EL (cell line): ENCODE data around the gene TTC23L.

Source experiments
- DNase-seq: peaks from one replicate; pipeline ENCODE4 v3.0.0-alpha.2; 2016

TTC23L gene

GRCh38 chr5:34924462-34924765 is 85.5 kb downstream of the TTC23L start:
- DNase-seq: no peak

DNA sequence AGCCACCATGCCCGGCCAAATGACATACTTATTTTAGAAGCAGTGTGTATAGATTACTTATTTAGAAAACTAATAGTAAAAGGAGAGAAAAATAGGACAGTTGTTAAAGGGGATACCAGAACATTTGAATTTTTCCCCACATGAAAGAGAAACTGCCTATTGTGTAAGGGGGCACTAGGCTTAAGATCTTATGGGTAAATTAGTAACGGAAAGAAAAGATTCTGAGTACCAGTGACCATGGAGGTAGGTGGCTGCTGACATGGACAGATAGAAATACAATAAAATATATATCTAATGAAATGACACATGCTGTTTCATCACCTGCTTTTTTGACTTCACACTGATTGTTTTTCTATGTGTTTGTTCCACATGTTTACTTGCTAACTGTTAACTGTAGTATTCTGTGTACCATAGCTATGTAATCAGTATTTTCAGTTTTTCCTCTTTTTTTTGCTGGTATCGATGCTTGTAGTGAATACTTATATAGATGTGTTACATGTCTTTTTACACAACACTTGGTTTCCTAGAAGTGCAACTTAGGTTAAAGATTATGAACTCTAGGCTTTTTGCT is 87.4 kb downstream of the TTC23L start:
- DNase-seq: no peak

- no peak for DNase-seq
Observed at GRCh38 chr5:34927785-34928184, 88.8 kb downstream of the TTC23L start.

- DNase-seq: no peak
Observed at GRCh38 chr5:34928267-34928666, 89.3 kb downstream of the TTC23L start.

- peak; percentile 99 for DNase-seq
Observed at GRCh38 chr5:34929134-34929719, 90.3 kb downstream of the TTC23L start, which contains the start of gene DNAJC21. Gene DNAJC21 (plus strand): TSS chr5:34929559. CDS start chr5:34929820, 261 bp downstream.

DNA sequence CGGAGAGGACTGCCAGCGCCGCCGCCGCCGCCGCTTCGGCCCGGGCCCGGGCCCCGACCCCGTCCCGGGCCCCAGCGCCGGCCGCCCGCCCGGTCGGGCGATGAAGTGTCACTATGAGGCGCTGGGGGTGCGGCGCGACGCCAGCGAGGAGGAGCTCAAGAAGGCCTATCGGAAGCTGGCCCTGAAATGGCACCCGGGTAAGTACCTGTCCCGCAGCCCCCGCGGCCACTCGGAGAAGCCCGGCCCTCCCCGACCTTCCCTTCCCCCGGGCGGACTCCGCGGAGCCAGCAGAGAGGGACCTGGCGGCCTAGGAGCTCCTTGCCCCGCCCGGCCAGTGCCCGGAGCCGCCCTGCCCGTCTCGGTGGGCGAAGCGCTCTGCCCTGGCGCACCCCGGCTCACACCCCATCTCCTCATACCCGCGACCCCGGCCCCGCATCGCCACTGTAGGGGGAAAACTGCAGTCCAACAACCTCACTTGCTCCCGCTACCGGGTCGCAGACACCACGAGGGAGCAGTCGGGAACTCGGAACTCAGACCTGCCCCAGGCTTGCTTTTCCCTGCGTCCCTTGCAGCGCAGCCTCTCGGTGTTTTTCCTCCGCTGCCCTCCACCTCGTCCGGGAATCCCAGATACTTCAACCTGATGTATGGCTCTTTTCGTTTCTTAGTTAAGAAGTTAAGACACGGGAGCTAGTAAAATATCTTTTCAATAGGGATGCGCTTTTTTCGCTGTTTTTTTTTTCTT is 90.9 kb downstream of the TTC23L start:
- DNase-seq: peak; percentile 85

GRCh38 chr5:34930462-34930844 is 91.5 kb downstream of the TTC23L start:
- DNase-seq: peak; percentile 40

GRCh38 chr5:34930870-34931269 is 91.9 kb downstream of the TTC23L start:
- no peak for DNase-seq

DNA sequence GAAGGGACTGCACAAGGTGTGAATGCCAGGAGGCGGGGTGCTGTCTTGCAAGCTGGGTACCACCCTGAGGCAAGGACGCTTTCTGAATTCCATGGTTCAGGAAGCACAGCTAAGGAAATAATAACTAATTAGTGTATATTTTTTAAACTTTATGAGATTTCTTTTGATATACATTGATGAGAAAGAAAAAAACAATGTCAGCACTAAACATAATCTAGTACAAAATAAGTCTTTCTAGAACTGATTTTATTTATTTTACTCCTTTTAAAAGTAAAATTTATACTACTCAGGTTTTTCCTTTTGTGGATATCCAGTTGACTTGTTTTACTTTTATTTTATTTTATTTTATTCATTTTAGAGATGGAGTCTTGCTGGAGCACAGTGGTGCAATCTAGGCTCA is 94.0 kb downstream of the TTC23L start:
- DNase-seq: no peak

DNA sequence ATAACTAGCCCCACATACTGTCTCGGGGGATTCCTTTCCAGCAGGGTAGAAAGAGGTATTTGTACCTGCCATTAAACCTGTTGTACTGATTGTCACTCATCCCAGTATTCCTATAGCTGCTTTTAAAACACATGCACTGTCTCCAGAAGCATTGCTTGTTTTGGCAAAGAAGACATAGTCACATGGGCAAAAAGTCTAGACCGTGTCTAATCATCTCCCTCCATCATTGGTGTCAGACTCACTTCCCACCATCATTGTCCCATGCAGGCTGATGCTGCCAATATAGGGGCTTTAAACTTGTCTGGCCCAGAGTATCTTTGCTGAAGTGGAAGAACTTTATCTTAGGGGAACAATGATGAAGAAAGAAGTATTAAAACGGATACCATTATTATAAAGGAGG is 103.0 kb downstream of the TTC23L start:
- no peak for DNase-seq

GRCh38 chr5:34944044-34944443 is 105.1 kb downstream of the TTC23L start:
- no peak for DNase-seq

DNA sequence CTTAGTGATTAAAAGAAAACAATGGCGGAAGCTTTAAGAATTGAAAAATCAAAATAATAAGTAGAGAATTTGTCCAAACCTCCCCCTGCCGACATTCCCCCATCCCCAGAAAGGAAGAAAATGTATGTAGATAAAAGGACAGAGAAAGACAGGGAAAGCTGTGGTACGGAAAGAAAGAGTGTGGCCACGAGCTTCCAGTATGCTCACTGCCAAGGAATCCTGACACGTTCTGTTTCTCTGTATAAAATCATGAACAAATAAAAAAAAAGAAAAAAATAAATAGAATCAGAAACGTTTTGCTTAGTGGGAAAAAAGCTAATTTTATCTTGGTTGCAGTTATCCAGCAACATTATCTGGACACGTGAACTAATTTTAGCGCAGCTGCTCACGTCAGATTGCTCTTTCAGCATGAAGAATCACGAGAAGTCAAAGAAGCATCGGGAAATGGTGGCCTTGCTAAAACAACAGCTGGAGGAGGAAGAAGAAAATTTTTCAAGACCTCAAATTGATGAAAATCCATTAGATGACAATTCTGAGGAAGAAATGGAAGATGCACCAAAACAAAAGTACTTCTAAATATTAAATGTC is 105.6 kb downstream of the TTC23L start:
- no peak for DNase-seq
